Prostate gland (tissue), 2 donors: ENCODE measurements around the gene SKAP1. TPM values are rescaled to one million over a fixed set of nuclear protein-coding genes. Genes with fewer than 3 reads are reported as not detected.

ENCODE experiments used
- DNase-seq: peaks from one replicate; pipeline ENCODE4 v3.0.0-alpha.2; 2019; ENCODE audit warnings: low spot score
- H3K27ac ChIP-seq, 2 donors: fragments of 200-600 bp; sonication (generic); 2 replicates each; pipeline ENCODE4 v1.5.1; 2017 to 2019
- H3K27me3 ChIP-seq: fragments of 200-600 bp; sonication (generic); replicated peaks from 2 replicates; pipeline ENCODE4 v1.5.1; 2019; ENCODE audit not compliant: insufficient read depth
- H3K36me3 ChIP-seq, 2 donors: fragments of 200-600 bp; sonication (generic); 1 replicate in 1 of 2; 2 replicates in 1 of 2; pipeline versions ENCODE4 v1.5.1 to v1.8.1; 2017 to 2019
- H3K4me1 ChIP-seq: fragments of 200-600 bp; sonication (generic); replicated peaks from 2 replicates; pipeline ENCODE4 v1.5.1; 2019
- H3K4me3 ChIP-seq, 2 donors: fragments of 200-600 bp; sonication (generic); 2 replicates each; pipeline ENCODE4 v1.5.1; 2017 to 2019
- H3K9me3 ChIP-seq: fragments of 200-600 bp; sonication (generic); 2 replicates; pipeline ENCODE4 v1.5.1; 2017
- POLR2A ChIP-seq: fragments of 450-650 bp; IDR thresholded peaks from one replicate; pipeline ENCODE4 v1.6.1; 2016; ENCODE audit warnings: antibody characterized with exemption, mild to moderate bottlenecking
- POLR2AphosphoS5 ChIP-seq: sonication (generic); formaldehyde crosslinking; IDR thresholded peaks from one replicate; pipeline ENCODE4 v1.6.1; 2017; ENCODE audit warnings: antibody characterized with exemption
- WGBS: methylation state at CpG from one replicate; pipeline ENCODE4 v1.1.5; 2018; 5-methylcytosine and 5-hydroxymethylcytosine counted together
- intact Hi-C: fragments of 100-400 bp; cut with DNase I; formaldehyde crosslinking; loops from one replicate; pipeline ENCODE4 v1.14.2; 2022
- total RNA-seq, 2 donors: library from RNA; depleted of rRNA; stranded (reverse); fragments of >200 nt; gene quantifications; one replicate each; pipeline ENCODE4 v1.1.0, GENCODE V29; 2016
- TF ChIP-seq, protein P1 (sequence below), 4 experiments: fragments of 200-600 bp in 2 of 4; fragments of 450-650 bp in 2 of 4; sonication (generic) in 2 of 4; IDR thresholded peaks; 1 replicate in 3 of 4; 2 replicates in 1 of 4; pipeline ENCODE4 v1.5.1; 2016 to 2019; ENCODE audit warnings: antibody characterized with exemption in 4 of 4, mild to moderate bottlenecking in 2 of 4, moderate library complexity in 2 of 4

Gene SKAP1
- total RNA-seq, 2 donors from 2014 or later: 1.1 to 1.4 TPM

- WGBS: 97% methylated on average over 3 of the region's 3 CpGs
- Histone ChIP-seq H3K9me3 (no peaks in the 10 kb centered on the region), H3K27ac (no peak overlapping the region), H3K27me3 (no peaks in the 10 kb centered on the region), H3K36me3 (no peaks in the 10 kb centered on the region), H3K4me1 (no peaks in the 10 kb centered on the region), H3K4me3 (no peak overlapping the region)
- TF ChIP-seq POLR2AphosphoS5: no peak
- no peak for TF ChIP-seq POLR2A
- TF ChIP-seq, protein P1, sequence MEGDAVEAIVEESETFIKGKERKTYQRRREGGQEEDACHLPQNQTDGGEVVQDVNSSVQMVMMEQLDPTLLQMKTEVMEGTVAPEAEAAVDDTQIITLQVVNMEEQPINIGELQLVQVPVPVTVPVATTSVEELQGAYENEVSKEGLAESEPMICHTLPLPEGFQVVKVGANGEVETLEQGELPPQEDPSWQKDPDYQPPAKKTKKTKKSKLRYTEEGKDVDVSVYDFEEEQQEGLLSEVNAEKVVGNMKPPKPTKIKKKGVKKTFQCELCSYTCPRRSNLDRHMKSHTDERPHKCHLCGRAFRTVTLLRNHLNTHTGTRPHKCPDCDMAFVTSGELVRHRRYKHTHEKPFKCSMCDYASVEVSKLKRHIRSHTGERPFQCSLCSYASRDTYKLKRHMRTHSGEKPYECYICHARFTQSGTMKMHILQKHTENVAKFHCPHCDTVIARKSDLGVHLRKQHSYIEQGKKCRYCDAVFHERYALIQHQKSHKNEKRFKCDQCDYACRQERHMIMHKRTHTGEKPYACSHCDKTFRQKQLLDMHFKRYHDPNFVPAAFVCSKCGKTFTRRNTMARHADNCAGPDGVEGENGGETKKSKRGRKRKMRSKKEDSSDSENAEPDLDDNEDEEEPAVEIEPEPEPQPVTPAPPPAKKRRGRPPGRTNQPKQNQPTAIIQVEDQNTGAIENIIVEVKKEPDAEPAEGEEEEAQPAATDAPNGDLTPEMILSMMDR (IDR thresholded peaks at IDR 0.05): no peak
- intact Hi-C loops: no loop called here
- no peak for DNase-seq
Observed at GRCh38 chr17:48439110-48439850, 9.3 kb upstream of the SKAP1 start.

DNA sequence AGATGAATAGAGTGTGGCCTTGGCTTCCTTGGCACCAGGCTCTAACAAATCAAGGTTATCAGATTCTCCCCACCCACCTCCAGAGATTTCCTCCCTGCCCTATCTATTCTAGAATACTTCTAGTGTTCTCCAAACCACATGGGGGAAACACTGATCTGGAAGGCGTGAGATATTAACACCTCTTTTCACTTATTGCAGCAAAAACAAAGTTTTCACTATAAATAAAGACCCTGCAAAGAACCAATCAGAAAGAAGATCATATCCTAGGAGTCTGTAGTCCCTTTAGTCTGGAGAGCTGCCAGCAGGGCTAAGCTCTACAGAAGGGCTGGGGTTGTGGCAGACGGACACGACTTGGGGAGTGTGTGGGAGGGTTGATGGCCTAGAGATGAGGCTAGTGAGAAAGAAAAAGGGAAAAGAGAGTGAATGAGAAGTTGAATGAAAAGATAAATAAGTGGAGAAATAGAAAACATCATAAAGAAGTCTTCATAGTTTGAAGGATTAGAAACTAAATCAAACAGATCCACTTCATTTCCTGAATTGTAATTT, 8.6 kb upstream of the SKAP1 start:
- H3K9me3 ChIP-seq: no peaks in the 10 kb centered on the region
- H3K4me1 ChIP-seq: no peaks in the 10 kb centered on the region
- WGBS: 59% methylated on average over 3 of the region's 3 CpGs
- intact Hi-C loops: no loop called here
- H3K36me3 ChIP-seq: no peaks in the 10 kb centered on the region
- no peak for DNase-seq
- no peak overlapping the region for H3K4me3 ChIP-seq
- H3K27ac ChIP-seq: no peak overlapping the region
- TF ChIP-seq, protein P1 (IDR thresholded peaks at IDR 0.05): no peak
- TF ChIP-seq POLR2A: no peak
- TF ChIP-seq POLR2AphosphoS5: no peak
- no peaks in the 10 kb centered on the region for H3K27me3 ChIP-seq

- Histone ChIP-seq H3K27ac (no peak overlapping the region), H3K4me1 (no peaks in the 10 kb centered on the region), H3K36me3 (no peaks in the 10 kb centered on the region), H3K9me3 (no peaks in the 10 kb centered on the region), H3K4me3 (no peak overlapping the region), H3K27me3 (peaks cover 8% of the 10 kb centered on the region)
- no peak for TF ChIP-seq POLR2AphosphoS5
- DNase-seq: no peak
- 80% methylated on average over 6 of the region's 6 CpGs for WGBS
- intact Hi-C loops: no loop called here
Observed at GRCh38 chr17:48433896-48434295, 3.9 kb upstream of the SKAP1 start.

GRCh38 chr17:48432820-48433775, 3.1 kb upstream of the SKAP1 start:
- Histone ChIP-seq H3K36me3 (no peaks in the 10 kb centered on the region), H3K27me3 (peaks cover 8% of the 10 kb centered on the region), H3K4me3 (no peak overlapping the region), H3K27ac (no peak overlapping the region), H3K4me1 (no peaks in the 10 kb centered on the region), H3K9me3 (no peaks in the 10 kb centered on the region)
- WGBS: 63% methylated on average over 11 of the region's 11 CpGs
- intact Hi-C loops: no loop called here
- no peak for DNase-seq
- no peak for TF ChIP-seq POLR2AphosphoS5
- TF ChIP-seq, protein P1 (IDR thresholded peaks at IDR 0.05): no peak
- TF ChIP-seq POLR2A: no peak

GRCh38 chr17:48429156-48429555, 858 bp downstream of the SKAP1 start:
- WGBS: 67% methylated on average over 8 of the region's 8 CpGs
- Histone ChIP-seq H3K4me3 (no peak overlapping the region), H3K4me1 (no peaks in the 10 kb centered on the region), H3K9me3 (no peaks in the 10 kb centered on the region), H3K27me3 (peaks cover 8% of the 10 kb centered on the region), H3K36me3 (no peaks in the 10 kb centered on the region), H3K27ac (no peak overlapping the region)
- TF ChIP-seq POLR2A (no peak), POLR2AphosphoS5 (no peak)
- TF ChIP-seq, protein P1 (IDR thresholded peaks at IDR 0.05): no peak
- no peak for DNase-seq
- intact Hi-C loops: no loop called here
